CD4-positive, alpha-beta T cell treated with Interleukin-10 for 1 hour (primary cell): Measurements from ENCODE around the gene GPR4.

Experiments
- DNase-seq: peaks from one replicate; pipeline ENCODE4 v3.0.0-alpha.2; 2020

Gene GPR4

GRCh38 chr19:45547211-45547770 is 54.7 kb downstream of the GPR4 start:
- DNase-seq = no peak

- no peak for DNase-seq
These were observed 59.8 kb downstream of the GPR4 start for GRCh38 chr19:45542234-45542668.
